HUES64 (cell line): Measurements from ENCODE around the gene NOC4L.

ENCODE experiments used
- H3K27ac ChIP-seq: 2 replicates; pipeline ENCODE4 v1.7.0; 2013; ENCODE audit warnings: low read depth, low read length, inconsistent platforms
- H3K27me3 ChIP-seq: 2 replicates; pipeline ENCODE4 v1.6.1; 2013; ENCODE audit warnings: mild to moderate bottlenecking, low read length; ENCODE audit not compliant: insufficient read depth
- H3K36me3 ChIP-seq: 2 replicates; pipeline ENCODE4 v1.6.1; 2013; ENCODE audit warnings: mild to moderate bottlenecking, low read length; ENCODE audit not compliant: insufficient read depth
- H3K4me1 ChIP-seq: 2 replicates; pipeline ENCODE4 v1.6.1; 2013; ENCODE audit warnings: mild to moderate bottlenecking, low read length, moderate library complexity; ENCODE audit not compliant: insufficient read depth
- H3K4me3 ChIP-seq: 2 replicates; pipeline ENCODE4 v1.5.1; 2013; ENCODE audit warnings: mild to moderate bottlenecking, low read length, moderate library complexity
- H3K9ac ChIP-seq: 2 replicates; pipeline ENCODE4 v1.6.1; 2013; ENCODE audit warnings: mild to moderate bottlenecking, low read depth, low read length
- H3K9me3 ChIP-seq: 2 replicates; pipeline ENCODE4 v1.6.1; 2013; ENCODE audit warnings: low read depth, low read length; ENCODE audit not compliant: insufficient read depth
- WGBS: fragments of 150-250, 120-280 bp; methylation state at CpG from one replicate; pipeline ENCODE4 v1.1.7; 2013; ENCODE audit warnings: missing lambda C conversion rate; 5-methylcytosine and 5-hydroxymethylcytosine counted together

Gene NOC4L

DNA sequence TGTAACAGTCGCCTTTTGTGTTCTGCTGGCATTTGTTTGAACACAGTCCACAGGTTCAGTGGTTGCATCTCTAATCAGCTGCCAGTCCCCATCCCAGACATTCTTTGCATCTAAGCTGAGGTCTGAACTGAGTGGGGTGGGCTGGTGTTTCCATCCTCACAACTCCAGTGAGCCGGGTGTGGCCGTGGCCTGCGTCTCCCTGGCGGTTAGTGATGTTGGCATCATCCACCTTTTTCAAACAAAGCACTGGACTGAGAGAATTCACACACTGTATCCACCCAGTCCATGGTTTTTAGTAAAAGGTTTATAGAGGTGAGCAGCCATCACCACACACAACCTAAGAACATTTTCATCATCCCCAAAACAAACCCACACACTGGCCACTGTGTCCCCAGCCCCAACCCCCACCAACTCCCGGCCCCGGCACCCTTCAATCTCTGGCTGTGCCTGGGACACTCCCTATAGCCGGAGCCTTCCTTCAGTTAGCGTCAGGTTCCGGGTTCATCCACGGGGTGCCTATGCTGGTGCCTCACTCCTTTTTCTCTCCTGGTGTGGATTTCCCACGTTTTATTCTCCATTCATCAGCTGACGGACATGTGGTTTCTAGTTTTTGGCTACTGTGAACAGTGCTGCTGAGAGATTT, 6.7 kb upstream of the NOC4L start:
- Histone ChIP-seq H3K27me3 (no peaks in the 10 kb centered on the region), H3K9ac (no peak overlapping the region), H3K9me3 (no peaks in the 10 kb centered on the region), H3K27ac (no peak overlapping the region), H3K4me3 (no peak overlapping the region), H3K36me3 (peaks cover 40% of the 10 kb centered on the region), H3K4me1 (no peaks in the 10 kb centered on the region)
- 89% methylated on average over 12 of the region's 13 CpGs for WGBS

DNA sequence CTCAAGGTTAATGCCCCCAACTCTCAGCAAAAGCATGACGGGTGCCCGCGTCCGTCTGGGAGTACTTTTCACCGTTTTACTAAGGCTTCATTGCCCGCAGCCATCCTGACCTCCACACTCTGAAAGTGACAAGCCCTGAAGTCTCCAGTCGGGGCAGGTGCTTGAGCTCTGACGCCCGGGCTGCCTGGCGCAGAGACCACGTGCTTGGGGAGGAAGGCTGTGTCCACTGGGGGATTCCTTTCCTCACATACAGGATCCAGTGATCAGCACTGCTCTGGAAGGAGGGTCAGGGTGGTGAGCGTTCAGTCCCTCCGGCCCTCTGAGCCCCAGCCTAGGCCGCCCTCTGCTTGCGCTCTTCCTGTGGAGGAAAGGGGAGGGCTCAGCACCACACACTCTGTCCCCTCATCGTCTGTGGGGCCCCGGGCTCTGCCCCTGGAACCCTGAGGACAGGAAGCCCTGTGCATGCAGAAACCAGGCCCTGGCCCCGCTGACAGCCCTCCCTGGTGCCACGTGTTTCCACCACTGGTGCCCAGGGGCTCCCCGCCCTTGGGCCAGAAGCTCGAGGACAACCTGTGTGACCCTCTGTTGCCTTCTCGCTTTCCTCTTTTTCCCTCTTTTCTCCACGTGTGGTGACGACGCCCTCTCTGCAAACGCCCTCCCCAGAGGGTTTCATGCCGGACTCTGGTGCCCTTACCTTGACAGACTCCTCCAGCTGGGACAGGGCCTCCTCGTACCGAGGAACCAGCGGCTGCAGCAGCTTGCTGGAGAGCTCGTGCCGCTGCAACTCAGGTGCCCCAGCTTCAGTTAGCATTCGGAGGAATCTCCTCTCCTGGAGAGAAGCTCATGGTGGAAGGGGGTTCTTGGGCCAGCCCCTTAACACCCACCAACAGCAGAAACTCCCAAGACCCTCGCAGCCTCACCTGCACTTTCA, 5.1 kb upstream of the NOC4L start:
- no peak overlapping the region for H3K27ac ChIP-seq
- H3K36me3 ChIP-seq = peaks cover 41% of the 10 kb centered on the region
- no peaks in the 10 kb centered on the region for H3K27me3 ChIP-seq
- no peaks in the 10 kb centered on the region for H3K4me1 ChIP-seq
- H3K9ac ChIP-seq = no peak overlapping the region
- H3K9me3 ChIP-seq = no peaks in the 10 kb centered on the region
- 94% methylated on average over 34 of the region's 34 CpGs for WGBS
- H3K4me3 ChIP-seq = no peak overlapping the region

DNA sequence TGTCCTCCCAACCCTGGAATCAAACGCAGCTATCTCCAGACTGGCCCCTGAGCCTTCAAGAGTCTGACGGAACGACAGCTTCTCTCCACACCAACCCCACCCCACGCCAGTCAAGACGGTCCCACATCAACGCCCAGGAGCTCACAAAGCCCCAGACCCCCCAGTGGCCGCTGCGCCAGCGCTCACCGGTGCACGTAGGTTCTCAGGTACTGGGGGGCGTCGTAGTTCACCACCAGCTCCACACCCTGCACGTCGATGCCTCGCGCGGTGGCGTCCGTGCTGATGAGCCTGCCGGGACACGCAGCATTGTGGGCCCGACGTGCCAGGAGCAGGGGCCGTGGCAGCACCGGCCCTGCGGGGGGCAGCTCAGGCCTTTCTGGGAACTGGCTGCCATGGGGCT, 4.3 kb upstream of the NOC4L start:
- WGBS = 97% methylated on average over 27 of the region's 27 CpGs
- Histone ChIP-seq H3K27me3 (no peaks in the 10 kb centered on the region), H3K4me1 (no peaks in the 10 kb centered on the region), H3K9me3 (no peaks in the 10 kb centered on the region), H3K27ac (no peak overlapping the region), H3K9ac (no peak overlapping the region), H3K4me3 (no peak overlapping the region), H3K36me3 (peaks cover 41% of the 10 kb centered on the region)

DNA sequence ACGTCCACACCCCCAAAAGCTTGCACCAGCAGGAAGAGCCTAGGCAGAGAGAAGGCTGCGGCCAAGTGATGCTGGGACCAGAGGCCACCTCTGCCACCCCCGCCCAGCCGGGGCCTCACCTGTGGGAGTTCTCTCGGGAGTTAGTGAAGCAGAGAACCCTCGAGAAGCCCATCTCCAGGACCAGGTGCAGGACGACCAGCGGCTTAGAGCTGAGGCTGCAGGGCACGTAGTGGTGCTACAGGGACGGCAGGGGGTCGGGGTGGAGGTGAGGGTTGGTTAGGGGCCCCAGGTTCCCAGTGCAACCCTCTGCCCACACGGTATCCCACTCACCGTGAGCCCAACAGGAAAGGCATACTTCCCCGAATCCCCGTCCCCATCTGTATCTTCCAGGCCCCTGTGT, 3.8 kb upstream of the NOC4L start:
- Histone ChIP-seq H3K9ac (no peak overlapping the region), H3K36me3 (peaks cover 41% of the 10 kb centered on the region), H3K4me1 (no peaks in the 10 kb centered on the region), H3K27me3 (no peaks in the 10 kb centered on the region), H3K27ac (no peak overlapping the region), H3K9me3 (no peaks in the 10 kb centered on the region), H3K4me3 (no peak overlapping the region)
- WGBS = 94% methylated on average over 15 of the region's 15 CpGs

DNA sequence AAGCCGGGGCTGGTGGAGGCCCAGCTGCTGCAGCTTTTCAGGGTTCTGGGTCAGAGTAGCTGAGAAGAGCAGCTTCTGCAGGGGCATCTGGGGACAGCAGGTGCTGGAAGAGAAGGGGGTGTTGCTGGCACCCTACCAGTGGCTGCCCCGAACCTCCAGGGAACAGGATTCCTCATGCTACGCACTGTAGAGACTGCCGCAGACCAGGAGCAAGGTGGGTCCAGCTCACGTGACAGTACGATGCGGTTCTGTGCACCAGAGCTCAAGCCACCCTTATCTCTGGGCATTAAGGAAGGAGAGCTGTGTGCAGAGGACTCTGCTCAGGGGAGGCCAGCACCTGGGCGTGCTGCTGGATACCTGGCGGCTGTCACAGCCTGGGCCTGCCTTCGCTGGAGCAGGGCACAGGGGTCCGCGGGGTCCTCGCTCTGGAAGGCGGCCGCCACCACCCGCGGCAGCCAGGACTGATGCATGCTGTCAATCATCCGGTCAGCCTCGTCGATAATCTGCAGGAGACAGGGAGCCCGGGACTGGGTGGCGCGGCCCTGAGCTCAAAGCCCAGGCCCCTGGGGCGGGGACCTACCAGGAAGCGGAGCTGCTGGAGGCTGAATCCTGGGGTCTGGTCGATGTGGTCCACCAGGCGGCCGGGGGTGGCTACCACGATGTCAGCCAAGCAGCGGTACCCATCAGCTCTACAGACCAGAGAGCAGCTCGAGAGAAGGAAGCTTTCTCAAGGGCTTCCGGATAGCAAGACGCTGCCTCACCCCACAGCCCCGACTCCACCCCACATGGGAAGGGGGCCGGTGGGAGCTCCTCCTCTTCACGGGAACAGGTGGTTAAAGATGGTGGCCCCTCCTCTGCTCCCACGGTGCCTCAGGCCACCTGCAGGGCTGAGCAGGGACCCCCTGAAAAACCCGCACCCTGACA, 3.1 kb upstream of the NOC4L start:
- Histone ChIP-seq H3K9me3 (no peaks in the 10 kb centered on the region), H3K4me1 (no peaks in the 10 kb centered on the region), H3K27ac (no peak overlapping the region), H3K36me3 (peaks cover 43% of the 10 kb centered on the region), H3K27me3 (no peaks in the 10 kb centered on the region), H3K4me3 (no peak overlapping the region), H3K9ac (no peak overlapping the region)
- 93% methylated on average over 38 of the region's 38 CpGs for WGBS

DNA sequence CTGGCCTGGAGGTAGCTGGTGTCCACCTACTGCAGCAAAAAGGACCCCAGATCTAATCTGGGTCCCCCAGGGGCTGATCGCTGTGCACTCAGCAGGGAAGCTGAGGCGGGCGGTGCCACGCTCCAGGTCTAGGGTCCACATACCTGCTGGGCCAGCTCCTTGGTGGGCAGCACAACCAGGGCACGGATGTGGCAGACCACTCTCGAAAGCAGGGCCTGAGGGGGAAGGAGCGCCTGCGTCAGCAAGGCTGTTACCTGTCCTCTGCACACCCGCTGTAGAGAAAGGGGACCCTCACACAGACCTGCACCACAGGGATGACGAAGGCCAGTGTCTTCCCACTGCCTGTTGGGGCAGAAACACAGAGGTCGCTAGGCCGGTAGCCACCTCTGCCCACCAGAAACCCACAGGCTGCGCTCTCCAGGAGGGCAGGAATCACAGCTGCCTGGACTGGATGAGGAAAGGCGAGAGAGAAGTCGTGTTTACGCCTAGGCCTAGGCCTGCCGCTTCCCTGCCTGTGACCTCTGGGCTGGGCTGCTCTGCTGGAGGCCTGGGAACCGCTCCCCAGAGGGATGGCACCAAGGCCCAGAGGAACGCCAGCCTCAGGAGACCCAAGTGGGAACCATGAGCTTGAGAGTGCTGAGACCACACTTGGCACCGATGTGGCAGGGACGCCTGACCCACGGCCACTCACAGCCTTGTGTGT, 2.1 kb upstream of the NOC4L start:
- Histone ChIP-seq H3K4me3 (peak overlapping the region; percentile 94; the same call in 1 of the 2 replicates), H3K4me1 (no peaks in the 10 kb centered on the region), H3K27ac (no peak overlapping the region), H3K36me3 (peaks cover 51% of the 10 kb centered on the region), H3K9ac (no peak overlapping the region), H3K9me3 (no peaks in the 10 kb centered on the region), H3K27me3 (no peaks in the 10 kb centered on the region)
- WGBS = 95% methylated on average over 22 of the region's 22 CpGs

DNA sequence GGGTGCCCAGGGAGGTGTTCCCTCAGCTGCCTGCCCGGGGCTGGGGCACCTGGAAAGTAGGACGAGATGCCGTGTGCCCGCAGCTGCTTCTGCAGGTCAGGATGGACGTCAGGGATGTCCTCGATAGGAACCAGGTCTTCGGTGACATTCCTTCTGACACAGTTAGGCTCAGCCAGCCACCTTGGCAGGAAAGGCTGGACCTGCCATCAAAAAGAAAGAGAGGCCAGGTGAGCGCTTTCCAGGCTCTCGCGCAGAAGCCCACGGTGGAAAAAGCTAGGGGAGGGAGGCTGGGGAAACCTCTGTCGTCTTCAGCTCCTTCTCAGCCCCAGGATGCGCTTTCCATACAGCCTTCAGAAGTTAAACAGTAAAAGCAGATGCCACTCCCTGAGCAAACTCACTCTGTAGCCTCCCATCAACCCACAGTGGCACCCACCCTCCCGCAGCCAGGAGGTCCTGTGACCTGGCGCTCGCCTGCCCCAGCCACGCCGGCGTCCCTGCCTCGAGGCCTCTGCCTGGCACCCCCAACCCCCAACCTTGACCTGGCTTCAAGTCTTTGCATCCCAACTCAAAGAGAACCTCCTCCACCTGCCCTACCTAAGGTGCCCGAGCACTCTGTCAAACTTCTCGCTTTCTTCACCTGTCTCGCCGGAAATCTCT, 1.4 kb upstream of the NOC4L start:
- WGBS = 88% methylated on average over 24 of the region's 24 CpGs
- Histone ChIP-seq H3K27ac (no peak overlapping the region), H3K27me3 (no peaks in the 10 kb centered on the region), H3K4me3 (peak overlapping the region; percentile 94), H3K4me1 (no peaks in the 10 kb centered on the region), H3K9ac (peak overlapping the region; percentile 88), H3K36me3 (peaks cover 55% of the 10 kb centered on the region), H3K9me3 (no peaks in the 10 kb centered on the region)

DNA sequence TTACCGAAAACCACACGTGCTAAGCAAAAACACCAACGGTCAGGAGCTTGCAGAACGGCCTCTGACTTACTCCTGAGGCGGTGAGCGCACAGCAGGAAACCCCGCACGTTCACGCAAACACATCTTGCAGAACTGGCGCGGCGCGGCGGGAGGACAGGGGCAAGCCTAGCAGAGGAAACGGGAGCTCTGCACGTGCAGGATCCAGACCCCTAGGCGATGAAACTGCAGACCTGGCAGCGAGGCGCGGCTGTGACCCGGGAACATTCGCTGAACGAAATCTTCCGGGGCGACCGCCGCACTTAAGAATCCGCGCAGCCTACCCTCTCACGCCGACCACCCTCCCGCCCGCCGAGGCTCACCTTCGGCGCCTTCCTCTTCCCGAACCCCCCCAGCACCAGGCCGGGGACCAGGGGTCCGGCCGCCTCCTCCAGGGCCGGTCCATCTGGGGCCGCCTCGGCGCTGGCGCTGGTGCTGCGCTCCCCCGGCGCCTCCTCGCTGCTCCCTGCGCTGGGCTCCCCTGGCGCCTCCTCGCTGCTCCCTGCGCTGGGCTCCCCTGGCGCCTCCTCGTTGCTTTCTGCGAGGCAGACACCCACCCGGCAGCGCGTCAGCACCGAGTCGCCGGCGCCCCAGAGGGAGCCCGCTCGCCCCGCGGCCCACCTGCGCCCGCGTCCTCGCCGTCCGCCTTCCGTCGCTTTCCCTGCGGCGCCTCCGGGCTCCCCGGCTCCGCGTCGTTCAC, 753 bp upstream of the NOC4L start:
- Histone ChIP-seq H3K9ac (peak overlapping the region; percentile 88), H3K9me3 (no peaks in the 10 kb centered on the region), H3K27me3 (no peaks in the 10 kb centered on the region), H3K4me3 (peak overlapping the region; percentile 94), H3K4me1 (no peaks in the 10 kb centered on the region), H3K27ac (no peak overlapping the region), H3K36me3 (peaks cover 60% of the 10 kb centered on the region)
- WGBS = 4% methylated on average over 82 of the region's 82 CpGs

DNA sequence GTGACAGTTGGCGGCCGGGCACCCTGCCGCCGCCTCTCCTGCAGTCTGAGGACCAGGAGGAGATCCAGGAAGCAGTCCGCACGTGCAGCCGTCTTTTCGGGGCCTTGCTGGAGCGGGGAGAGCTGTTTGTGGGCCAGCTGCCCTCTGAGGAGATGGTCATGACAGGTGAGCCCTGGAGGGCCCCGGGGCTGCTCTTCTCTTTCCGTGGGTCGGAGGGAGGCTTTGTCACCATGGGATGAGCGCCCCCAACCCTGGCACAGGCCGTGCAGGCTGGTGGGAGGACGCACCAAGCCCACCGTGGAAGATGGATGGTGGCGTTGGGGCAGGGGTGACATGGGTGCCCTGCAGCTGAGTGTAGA, 532 bp downstream of the NOC4L start:
- Histone ChIP-seq H3K36me3 (peaks cover 48% of the 10 kb centered on the region), H3K4me3 (peak overlapping the region; percentile 94), H3K27me3 (no peaks in the 10 kb centered on the region), H3K27ac (no peak overlapping the region), H3K9ac (peak overlapping the region; percentile 90), H3K4me1 (no peaks in the 10 kb centered on the region), H3K9me3 (no peaks in the 10 kb centered on the region)
- 5% methylated on average over 17 of the region's 17 CpGs for WGBS

DNA sequence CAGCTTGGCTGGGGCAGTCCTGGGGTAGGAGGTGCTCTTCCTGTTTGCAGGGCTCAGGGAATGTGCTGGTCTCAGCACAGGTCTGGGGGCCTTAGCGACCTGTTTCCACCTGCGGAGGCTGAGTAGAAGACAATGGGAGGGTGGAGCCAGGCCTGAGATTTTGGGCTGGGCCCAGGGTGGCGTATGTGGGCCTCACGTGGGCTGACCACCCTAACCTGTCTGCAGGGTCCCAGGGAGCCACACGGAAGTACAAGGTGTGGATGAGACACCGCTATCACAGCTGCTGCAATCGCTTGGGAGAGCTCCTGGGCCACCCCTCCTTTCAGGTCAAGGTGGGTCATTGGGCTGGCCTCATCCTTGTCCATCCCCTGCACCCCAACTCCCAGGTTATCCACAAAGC, 1.1 kb downstream of the NOC4L start:
- peak overlapping the region; percentile 94 for H3K4me3 ChIP-seq
- no peak overlapping the region for H3K27ac ChIP-seq
- H3K9me3 ChIP-seq = no peaks in the 10 kb centered on the region
- H3K27me3 ChIP-seq = no peaks in the 10 kb centered on the region
- 85% methylated on average over 7 of the region's 7 CpGs for WGBS
- H3K9ac ChIP-seq = no peak overlapping the region
- H3K4me1 ChIP-seq = no peaks in the 10 kb centered on the region
- peaks cover 43% of the 10 kb centered on the region for H3K36me3 ChIP-seq
